Measurements from ENCODE around the gene RPS2. TPM values are rescaled to one million over a fixed set of nuclear protein-coding genes. Genes with fewer than 3 reads are reported as not detected.

RPS2 gene
- total and polyA plus RNA-seq, 2 donors (not counting 1 experiment from before 2014, with no cell fraction given) = 3,261 to 6,138 TPM

DNA sequence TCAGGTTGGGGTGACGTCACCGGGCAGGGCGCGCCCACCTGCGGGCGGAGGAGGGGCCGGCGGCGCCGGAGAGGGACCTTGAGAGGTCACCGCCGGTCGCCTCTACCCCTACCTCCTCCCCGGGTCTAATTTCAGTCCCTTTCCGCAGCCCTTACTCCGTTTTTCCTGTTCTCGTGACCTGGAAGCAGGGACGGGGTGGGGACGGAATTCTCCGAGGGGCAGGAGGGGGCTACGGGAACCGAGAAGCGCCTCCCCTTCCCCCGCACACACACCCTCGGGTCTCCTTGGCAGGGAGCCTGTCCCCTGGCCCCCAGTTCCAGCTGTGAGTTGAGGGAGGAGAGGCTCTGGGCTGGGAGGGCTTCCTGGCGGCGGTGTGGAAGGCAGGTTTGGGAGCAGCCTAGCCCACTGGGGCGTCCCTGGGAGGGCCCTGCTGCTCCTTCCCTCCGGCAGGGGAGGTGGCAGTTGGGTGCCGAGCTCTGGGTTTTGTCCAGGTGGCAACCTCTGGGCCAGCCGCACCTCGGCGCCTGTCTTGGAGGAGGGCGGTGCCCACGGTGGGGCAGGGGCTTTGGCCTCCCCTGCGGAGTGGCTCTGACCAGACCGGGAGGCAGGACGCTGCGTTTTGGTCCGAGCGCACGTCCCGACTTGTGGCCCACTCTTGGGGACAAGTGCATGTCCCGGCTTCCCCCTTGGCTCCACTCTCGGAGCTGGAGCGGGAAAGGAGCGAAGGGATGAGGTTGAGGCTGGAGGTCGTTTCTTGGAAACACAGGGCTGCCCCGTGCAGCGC is 25.9 kb upstream of the RPS2 start:
- no peaks in the 10 kb centered on the region for H3K79me2 ChIP-seq (ENCODE audit: control insufficient read depth, insufficient read depth, low read length)
- peaks cover 24 to 35% of the 10 kb centered on the region in 2 donors for H3K4me1 ChIP-seq (ENCODE audit: control insufficient read depth in 2 of 2, insufficient read depth in 2 of 2, low read length in 2 of 2)
- Mint-ChIP-seq H3K4me3 (peak overlapping the region; percentile 91), H3K9me3 (ENCODE audit: insufficient read depth) (no peaks in the 10 kb centered on the region), H3K27me3 (no peaks in the 10 kb centered on the region), H3K4me1 (peaks cover 34% of the 10 kb centered on the region), H3K27ac (peak overlapping the region; percentile 97)
- CTCF ChIA-PET = interaction anchor here (0.6 to 5.5 kb wide), 5 partner anchors 14 to 452 kb away, joined by 3 to 32 read pairs (median 4); partner anchors contain the start of gene TRAF7
- no peaks in the 10 kb centered on the region for H3K27me3 ChIP-seq (replicated peaks in 1 of 4; ENCODE audit: control extremely low read depth in 1 of 4, control insufficient read depth in 3 of 4, insufficient read depth in 4 of 4, low read length in 3 of 4)
- H3K9ac ChIP-seq (ENCODE audit: low read length) = peak overlapping the region; percentile 90
- intact Hi-C loops (cut with micrococcal nuclease) = loop anchor here (1.0 to 10.0 kb wide), 4 partner anchors 7 to 787 kb away; partner anchors contain the start of genes ELOB, MSRB1 and RPS2
- H2AFZ ChIP-seq (ENCODE audit: insufficient read depth, low read depth, low read length, poor library complexity, severe bottlenecking) = peak overlapping the region; percentile 56
- peaks cover 0 to 7% of the 10 kb centered on the region in 2 experiments for H3K36me3 ChIP-seq (replicated peaks in 1 of 2; ENCODE audit: control extremely low read depth in 1 of 2, control insufficient read depth in 1 of 2, extremely low read depth in 1 of 2, insufficient read depth in 2 of 2, low read length in 1 of 2)
- WGBS (ENCODE audit: insufficient coverage) = 2% methylated on average over 25 of the region's 50 CpGs
- H3K27ac ChIP-seq (ENCODE audit: low read length in 2 of 2) = peak overlapping the region; percentile 86 to 92
- H3K4me2 ChIP-seq (replicated peaks; ENCODE audit: low read depth, low read length, poor library complexity, severe bottlenecking) = peak overlapping the region; percentile 100
- peak overlapping the region in 4 of 5 experiments; percentile 65 to 93 (median 69) for H3K4me3 ChIP-seq (ENCODE audit: control extremely low read depth in 1 of 5, extremely low read depth in 1 of 5, insufficient read depth in 1 of 5, low read depth in 2 of 5, low read length in 4 of 5)
- ATAC-seq (ENCODE audit: low read depth) (peak; percentile 17), DNase-seq (peak; percentile 78)
- POLR2A ChIA-PET = interaction anchor here (0.7 to 3.0 kb wide), 13 partner anchors 8 to 261 kb away, joined by 3 to 36 read pairs (median 5); partner anchors contain the start of genes ECI1, MSRB1, RNF151 and RPS2
- peaks cover 0 to 13% (median 0%) of the 10 kb centered on the region in 3 donors for H3K9me3 ChIP-seq (ENCODE audit: control extremely low read depth in 1 of 3, control insufficient read depth in 2 of 3, insufficient read depth in 1 of 3, low read length in 2 of 3)
- TF ChIP-seq CTCF (IDR thresholded peaks at IDR 0.05) = no peak
- peak; percentile 75 for TF ChIP-seq EZH2 (IDR thresholded peaks at IDR 0.05; ENCODE audit: borderline replicate concordance, insufficient read depth, low read depth, low read length, poor library complexity, severe bottlenecking)
- no peaks in the 10 kb centered on the region for H4K20me1 ChIP-seq (ENCODE audit: control insufficient read depth, insufficient read depth, low read length, poor library complexity, severe bottlenecking)

GRCh38 chr16:1990101-1990350 is 25.4 kb upstream of the RPS2 start:
- peaks cover 38% of the 10 kb centered on the region for H3K4me1 Mint-ChIP-seq
- WGBS (ENCODE audit: insufficient coverage) = 0% methylated on average over 2 of the region's 25 CpGs
- Histone ChIP-seq H3K4me1 (ENCODE audit: control insufficient read depth in 2 of 2, insufficient read depth in 2 of 2, low read length in 2 of 2) (peaks cover 26 to 40% of the 10 kb centered on the region in 2 donors), H3K79me2 (ENCODE audit: control insufficient read depth, insufficient read depth, low read length) (no peaks in the 10 kb centered on the region), H4K20me1 (ENCODE audit: control insufficient read depth, insufficient read depth, low read length, poor library complexity, severe bottlenecking) (no peaks in the 10 kb centered on the region), H3K36me3 (replicated peaks in 1 of 2; ENCODE audit: control extremely low read depth in 1 of 2, control insufficient read depth in 1 of 2, extremely low read depth in 1 of 2, insufficient read depth in 2 of 2, low read length in 1 of 2) (peaks cover 0 to 10% of the 10 kb centered on the region in 2 experiments), H3K4me2 (replicated peaks; ENCODE audit: low read depth, low read length, poor library complexity, severe bottlenecking) (peak overlapping the region; percentile 100), H3K9ac (ENCODE audit: low read length) (peak overlapping the region; percentile 90), H2AFZ (ENCODE audit: insufficient read depth, low read depth, low read length, poor library complexity, severe bottlenecking) (no peak overlapping the region), H3K4me3 (ENCODE audit: control extremely low read depth in 1 of 5, extremely low read depth in 1 of 5, insufficient read depth in 1 of 5, low read depth in 2 of 5, low read length in 4 of 5) (peak overlapping the region in 4 of 5 experiments; percentile 65 to 93 (median 69)), H3K27ac (ENCODE audit: low read length in 2 of 2) (peak overlapping the region in 1 of 2 donors; percentile 92), H3K9me3 (ENCODE audit: control extremely low read depth in 1 of 3, control insufficient read depth in 2 of 3, insufficient read depth in 1 of 3, low read length in 2 of 3) (peaks cover 0 to 13% (median 0%) of the 10 kb centered on the region in 3 donors), H3K27me3 (replicated peaks in 1 of 4; ENCODE audit: control extremely low read depth in 1 of 4, control insufficient read depth in 3 of 4, insufficient read depth in 4 of 4, low read length in 3 of 4) (no peaks in the 10 kb centered on the region)
- POLR2A ChIA-PET = interaction anchor here (1.1 to 3.0 kb wide), 5 partner anchors 18 to 165 kb away, joined by 3 to 36 read pairs (median 3); partner anchors contain the start of genes RPS2, TBL3 and TRAF7
- H3K27me3 Mint-ChIP-seq = no peaks in the 10 kb centered on the region
- TF ChIP-seq CTCF (IDR thresholded peaks at IDR 0.05) (no peak), EZH2 (IDR thresholded peaks at IDR 0.05; ENCODE audit: borderline replicate concordance, insufficient read depth, low read depth, low read length, poor library complexity, severe bottlenecking) (no peak)
- intact Hi-C loops (cut with micrococcal nuclease) = loop anchor here (2.0 to 10.0 kb wide), 3 partner anchors 25 to 787 kb away; partner anchors contain the start of genes ELOB, MSRB1 and RPS2
- H3K9me3 Mint-ChIP-seq (ENCODE audit: insufficient read depth) = no peaks in the 10 kb centered on the region
- H3K27ac Mint-ChIP-seq = no peak overlapping the region
- DNase-seq (no peak), ATAC-seq (ENCODE audit: low read depth) (no peak)
- CTCF ChIA-PET = no interaction called here
- H3K4me3 Mint-ChIP-seq = no peak overlapping the region
